Peyer's patch (tissue), 4 donors: ENCODE measurements around the gene LRRC46. TPM values are rescaled to one million over a fixed set of nuclear protein-coding genes. Genes with fewer than 3 reads are reported as not detected.

Source experiments
- DNase-seq, 3 donors: peaks; one replicate each; pipeline ENCODE4 v3.0.0-alpha.2; 2017 to 2019
- H3K27ac ChIP-seq, 4 donors: fragments of 200-600 bp; sonication (generic); one replicate each; pipeline ENCODE4 v1.5.1; 2016 to 2019
- H3K27me3 ChIP-seq, 2 donors: fragments of 200-600 bp; sonication (generic); one replicate each; pipeline ENCODE4 v1.5.1; 2019
- H3K36me3 ChIP-seq, 3 donors: fragments of 200-600 bp; sonication (generic); one replicate each; pipeline ENCODE4 v1.5.1; 2016 to 2019
- H3K4me1 ChIP-seq, 4 donors: fragments of 200-600 bp; sonication (generic); one replicate each; pipeline ENCODE4 v1.5.1; 2016 to 2019
- H3K4me3 ChIP-seq, 4 donors: fragments of 200-600 bp; sonication (generic); 1 replicate in 3 of 4; 2 replicates in 1 of 4; pipeline ENCODE4 v1.5.1; 2016 to 2019; ENCODE audit warnings: mild to moderate bottlenecking in 1 of 4
- H3K9me3 ChIP-seq, 4 donors: fragments of 200-600 bp; sonication (generic); one replicate each; pipeline ENCODE4 v1.5.1; 2016 to 2019; ENCODE audit warnings: mild to moderate bottlenecking in 1 of 4
- CTCF ChIP-seq, 6 experiments: fragments of 450-650 bp in 4 of 6; fragments of 200-600 bp in 2 of 6; sonication (generic) in 1 of 6; IDR thresholded peaks; one replicate each; pipeline ENCODE4 v1.5.1; 2017 to 2019; ENCODE audit warnings: antibody characterized with exemption in 6 of 6, mild to moderate bottlenecking in 3 of 6, moderate library complexity in 1 of 6
- POLR2A ChIP-seq, 2 donors: fragments of 450-650 bp; IDR thresholded peaks; one replicate each; pipeline ENCODE4 v1.5.1; 2017; ENCODE audit warnings: antibody characterized with exemption in 2 of 2, mild to moderate bottlenecking in 2 of 2, moderate library complexity in 2 of 2
- total RNA-seq, 4 donors: library from RNA; depleted of rRNA; stranded (reverse); fragments of >200 nt; gene quantifications; one replicate each; pipeline ENCODE4 v1.1.0, GENCODE V29; 2016

The LRRC46 gene
- total RNA-seq, 4 donors from 2014 or later = 0.40 TPM; not detected in 3

GRCh38 chr17:47836601-47837000 lies 5.1 kb downstream of the LRRC46 start:
- H3K9me3 ChIP-seq = no peaks in the 10 kb centered on the region
- no peak for DNase-seq
- H3K4me3 ChIP-seq = no peak overlapping the region
- H3K27me3 ChIP-seq = no peaks in the 10 kb centered on the region
- TF ChIP-seq CTCF (IDR thresholded peaks at IDR 0.05) = no peak
- TF ChIP-seq POLR2A (IDR thresholded peaks at IDR 0.05) = no peak
- no peak overlapping the region for H3K27ac ChIP-seq
- H3K4me1 ChIP-seq = peaks cover 0 to 22% (median 11%) of the 10 kb centered on the region in 4 donors
- H3K36me3 ChIP-seq = peaks cover 0 to 36% (median 0%) of the 10 kb centered on the region in 3 donors

- Histone ChIP-seq H3K36me3 (peaks cover 0 to 36% (median 0%) of the 10 kb centered on the region in 3 donors), H3K27me3 (no peaks in the 10 kb centered on the region), H3K4me1 (peaks cover 3 to 26% (median 11%) of the 10 kb centered on the region in 4 donors), H3K4me3 (no peak overlapping the region), H3K9me3 (no peaks in the 10 kb centered on the region), H3K27ac (no peak overlapping the region)
- no peak for DNase-seq
- TF ChIP-seq CTCF (IDR thresholded peaks at IDR 0.05) (no peak), POLR2A (IDR thresholded peaks at IDR 0.05) (no peak)
Measured at GRCh38 chr17:47837401-47838039, 6.0 kb downstream of the LRRC46 start.

- no peak for DNase-seq
- no peak overlapping the region for H3K4me3 ChIP-seq
- TF ChIP-seq POLR2A (IDR thresholded peaks at IDR 0.05) (no peak), CTCF (IDR thresholded peaks at IDR 0.05) (no peak)
- H3K4me1 ChIP-seq = peaks cover 6 to 37% (median 11%) of the 10 kb centered on the region in 4 donors
- no peaks in the 10 kb centered on the region for H3K9me3 ChIP-seq
- peaks cover 0 to 36% (median 0%) of the 10 kb centered on the region in 3 donors for H3K36me3 ChIP-seq
- no peak overlapping the region for H3K27ac ChIP-seq
- no peaks in the 10 kb centered on the region for H3K27me3 ChIP-seq
Measured at GRCh38 chr17:47838636-47839035, 7.2 kb downstream of the LRRC46 start.

- no peaks in the 10 kb centered on the region for H3K9me3 ChIP-seq
- peaks cover 0 to 36% (median 0%) of the 10 kb centered on the region in 3 donors for H3K36me3 ChIP-seq
- no peak overlapping the region for H3K27ac ChIP-seq
- H3K4me3 ChIP-seq = no peak overlapping the region
- H3K27me3 ChIP-seq = no peaks in the 10 kb centered on the region
- peaks cover 7 to 39% (median 11%) of the 10 kb centered on the region in 4 donors for H3K4me1 ChIP-seq
- no peak for DNase-seq
- no peak for TF ChIP-seq CTCF (IDR thresholded peaks at IDR 0.05)
- no peak for TF ChIP-seq POLR2A (IDR thresholded peaks at IDR 0.05)
Measured at GRCh38 chr17:47839071-47839470, 7.6 kb downstream of the LRRC46 start.

GRCh38 chr17:47840001-47840741 lies 8.7 kb downstream of the LRRC46 start:
- Histone ChIP-seq H3K4me1 (peaks cover 7 to 46% (median 11%) of the 10 kb centered on the region in 4 donors), H3K36me3 (peaks cover 0 to 36% (median 0%) of the 10 kb centered on the region in 3 donors), H3K4me3 (peak overlapping the region; percentile 67 to 99 (median 82)), H3K9me3 (no peaks in the 10 kb centered on the region), H3K27me3 (no peaks in the 10 kb centered on the region), H3K27ac (peak overlapping the region; percentile 65 to 79 (median 78))
- TF ChIP-seq CTCF (IDR thresholded peaks at IDR 0.05) (no peak), POLR2A (IDR thresholded peaks at IDR 0.05) (no peak)
- DNase-seq = no peak
